HG02943 (cell line): ENCODE data around the gene PIGQ.

Experiments used
- ATAC-seq: cut with Tn5 transposase; IDR thresholded peaks from one replicate; pipeline ENCODE4 v1.9.1; 2021; ENCODE audit warnings: mild to moderate bottlenecking, low read depth, moderate library complexity; ENCODE audit not compliant: unreplicated experiment

PIGQ gene

GRCh38 chr16:625117-625976 is 55.6 kb downstream of the PIGQ start:
- ATAC-seq, result no peak

- ATAC-seq, result no peak
Measured at GRCh38 chr16:625977-626765, 56.4 kb downstream of the PIGQ start.

- no peak for ATAC-seq
Measured at GRCh38 chr16:626787-627453, 57.2 kb downstream of the PIGQ start.

- no peak for ATAC-seq
Measured at GRCh38 chr16:627454-628239, 57.9 kb downstream of the PIGQ start.

- ATAC-seq, result no peak
Measured at GRCh38 chr16:628321-629061, 58.7 kb downstream of the PIGQ start.

GRCh38 chr16:629185-629832 is 59.5 kb downstream of the PIGQ start:
- no peak for ATAC-seq

- ATAC-seq, result no peak
Measured at GRCh38 chr16:629833-630248, 60.1 kb downstream of the PIGQ start.

- no peak for ATAC-seq
Measured at GRCh38 chr16:630249-630814, 60.6 kb downstream of the PIGQ start.

- ATAC-seq, result no peak
Measured at GRCh38 chr16:630815-631405, 61.1 kb downstream of the PIGQ start, which contains the start of gene WFIKKN1. Gene WFIKKN1, plus strand, starts transcription at chr16:630985. Its CDS starts 269 bp downstream, at chr16:631254.

- ATAC-seq, result no peak
Measured at GRCh38 chr16:631808-632358, 62.1 kb downstream of the PIGQ start.

- ATAC-seq, result no peak
Measured at GRCh38 chr16:632486-633335, 62.9 kb downstream of the PIGQ start.

GRCh38 chr16:633336-634050 is 63.7 kb downstream of the PIGQ start:
- ATAC-seq, result no peak
